Heart left ventricle (tissue), 16 donors: Measurements from ENCODE around the gene NUAK2. TPM values are rescaled to one million over a fixed set of nuclear protein-coding genes. Genes with fewer than 3 reads are reported as not detected.

Source experiments
- ATAC-seq, 4 donors: fragments of 200-7000 bp; cut with Tn5 transposase; one replicate each; pipeline ENCODE4 v1.9.1; 2020 to 2022; ENCODE audit warnings: moderate library complexity in 4 of 4, mild to moderate bottlenecking in 3 of 4, moderate number of reproducible peaks in 1 of 4
- DNase-seq, 5 donors: peaks; one replicate each; pipeline ENCODE4 v3.0.0-alpha.2; 2020
- H3K27ac ChIP-seq, 12 donors: fragments of 200-600 bp; sonication (generic) in 4 of 12; one replicate each; pipeline versions ENCODE4 v1.5.0 to v1.8.0; 2016 to 2022; ENCODE audit warnings: mild to moderate bottlenecking in 2 of 12
- H3K27me3 ChIP-seq, 9 donors: fragments of 200-600 bp; sonication (generic) in 2 of 9; one replicate each; pipeline versions ENCODE4 v1.5.1 to v1.8.0; 2016 to 2022; ENCODE audit warnings: mild to moderate bottlenecking in 3 of 9
- H3K36me3 ChIP-seq, 9 donors: fragments of 200-600 bp; sonication (generic) in 2 of 9; one replicate each; pipeline versions ENCODE4 v1.5.0 to v1.8.0; 2018 to 2022; ENCODE audit warnings: mild to moderate bottlenecking in 2 of 9
- H3K4me1 ChIP-seq, 12 donors: fragments of 200-600 bp; sonication (generic) in 4 of 12; one replicate each; pipeline versions ENCODE4 v1.5.0 to v1.8.0; 2016 to 2022; ENCODE audit warnings: mild to moderate bottlenecking in 3 of 12
- H3K4me3 ChIP-seq, 12 donors: fragments of 200-600 bp; sonication (generic) in 4 of 12; one replicate each; pipeline versions ENCODE4 v1.5.0 to v1.8.0; 2017 to 2022; ENCODE audit warnings: mild to moderate bottlenecking in 9 of 12, moderate library complexity in 4 of 12
- H3K9me3 ChIP-seq, 12 donors: fragments of 200-600 bp; sonication (generic) in 4 of 12; one replicate each; pipeline versions ENCODE4 v1.5.0 to v1.8.0; 2016 to 2022; ENCODE audit warnings: mild to moderate bottlenecking in 1 of 12
- POLR2A ChIP-seq, 2 donors: fragments of 450-650 bp; IDR thresholded peaks; one replicate each; pipeline ENCODE4 v1.6.1; 2017; ENCODE audit warnings: antibody characterized with exemption in 2 of 2, mild to moderate bottlenecking in 2 of 2, moderate library complexity in 2 of 2
- WGBS, 4 donors: extraction: QIAGEN DNeasy Blood & Tissue Kit in 2 of 4; methylation state at CpG; one replicate each; pipeline versions ENCODE4 v1.1.5 to v1.1.7; 2013 to 2018; 5-methylcytosine and 5-hydroxymethylcytosine counted together
- intact Hi-C, 10 donors: fragments of 100-400 bp; cut with DNase I; formaldehyde crosslinking; loops; one replicate each; pipeline versions ENCODE4 v1.11.1 to v1.14.2; 2022
- polyA plus RNA-seq, 2 donors: library from polyadenylated mRNA; stranded (reverse); fragments of 200-250 nt; gene quantifications; one replicate each; pipeline ENCODE4 v1.2.3, GENCODE V29; 2013
- total RNA-seq, 9 donors: library from RNA; depleted of rRNA in 2 of 9; stranded (reverse); fragments of >200 nt in 2 of 9; fragmentation: NEBNext Ultra II Directional in 3 of 9; extraction: Animal tissue kit (Norgen Biotek cat#: 25700) in 3 of 9; gene quantifications; one replicate each; pipeline versions ENCODE4 v1.1.0 to v1.2.4, GENCODE V29; 2016 to 2023
- TF ChIP-seq, protein P1 (sequence below), 12 donors: fragments of 200-600 bp; sonication (generic) in 4 of 12; IDR thresholded peaks; one replicate each; pipeline versions ENCODE4 v1.5.0 to v1.8.0; 2018 to 2022; ENCODE audit warnings: antibody characterized with exemption in 12 of 12, mild to moderate bottlenecking in 5 of 12
- donor health status: ischemic (EF 13 %, LVEDD 7.1; RV severe dilation, severe dysfunction).
- donor health status: healthy with polysubstance abuse.
- donor health status: DM: no; HTN: yes; CAD: no.
- donor health status: DM: no; HTN: no; CAD: no.
- donor health status: ischemic (EF 25% LVEDD 6.9; RV normal size, moderate dysfunction).
- donor health status: ischemic (EF 25% LVEDD 5.7; RV mildly dilated, moderate dysfunction).
- donor health status: healthy.
- donor health status: DM: yes; HTN: yes; CAD: no.
- donor health status: ischemic (EF 35%, LVEDD 5.7; RV mildly dilated, moderate dysfunction).
- donor health status: nonischemic (EF 11% LVEDD 7.7; RV severe dilation, severe dysfunction).
- donor health status: DM: yes; HTN: yes; CAD: no.
- donor health status: PGD.
- donor health status: ischemic (EF 29% LVEDD 5.4; RV normal size, mild dysfunction).
- donor health status: nonischemic (EF 23%, LVEDD 6.1; RV moderate dilation, normal function).

Gene NUAK2
- total and polyA plus RNA-seq, 11 donors = 0.25 to 2.6 (median 0.66) TPM

DNA sequence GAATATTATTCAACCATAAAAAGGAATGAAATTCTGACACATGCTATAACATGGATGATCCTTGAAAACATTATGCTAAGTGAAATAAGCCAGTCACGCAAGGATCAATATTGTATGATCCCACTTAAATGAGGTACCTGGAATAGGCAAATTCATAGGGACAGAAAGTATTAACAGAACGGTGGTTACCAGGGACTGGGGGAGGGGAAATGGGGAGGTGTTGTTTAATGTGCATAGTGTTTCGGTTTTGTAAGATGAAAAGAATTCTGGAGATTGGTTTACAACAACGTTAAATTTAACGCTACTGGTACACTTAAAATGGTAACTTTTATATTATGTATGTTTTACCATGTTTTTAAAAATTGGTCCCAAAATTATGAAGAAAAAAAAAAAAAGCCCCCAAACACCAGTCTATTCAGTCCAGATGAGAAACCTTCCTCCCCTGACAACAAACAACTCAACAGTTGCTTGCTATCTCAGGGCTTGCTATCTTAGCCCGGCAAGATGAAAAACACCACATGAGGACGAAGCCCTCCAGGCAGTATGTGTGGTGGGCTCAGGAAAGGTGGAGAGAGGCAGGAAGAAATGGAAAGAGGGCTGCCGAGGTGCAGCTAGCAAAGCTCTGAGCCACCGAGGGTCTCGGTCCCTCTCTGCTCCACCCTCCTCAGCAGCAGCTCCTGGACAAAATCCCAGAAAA is 8.5 kb downstream of the NUAK2 start:
- intact Hi-C loops = no loop called here
- TF ChIP-seq, protein P1, sequence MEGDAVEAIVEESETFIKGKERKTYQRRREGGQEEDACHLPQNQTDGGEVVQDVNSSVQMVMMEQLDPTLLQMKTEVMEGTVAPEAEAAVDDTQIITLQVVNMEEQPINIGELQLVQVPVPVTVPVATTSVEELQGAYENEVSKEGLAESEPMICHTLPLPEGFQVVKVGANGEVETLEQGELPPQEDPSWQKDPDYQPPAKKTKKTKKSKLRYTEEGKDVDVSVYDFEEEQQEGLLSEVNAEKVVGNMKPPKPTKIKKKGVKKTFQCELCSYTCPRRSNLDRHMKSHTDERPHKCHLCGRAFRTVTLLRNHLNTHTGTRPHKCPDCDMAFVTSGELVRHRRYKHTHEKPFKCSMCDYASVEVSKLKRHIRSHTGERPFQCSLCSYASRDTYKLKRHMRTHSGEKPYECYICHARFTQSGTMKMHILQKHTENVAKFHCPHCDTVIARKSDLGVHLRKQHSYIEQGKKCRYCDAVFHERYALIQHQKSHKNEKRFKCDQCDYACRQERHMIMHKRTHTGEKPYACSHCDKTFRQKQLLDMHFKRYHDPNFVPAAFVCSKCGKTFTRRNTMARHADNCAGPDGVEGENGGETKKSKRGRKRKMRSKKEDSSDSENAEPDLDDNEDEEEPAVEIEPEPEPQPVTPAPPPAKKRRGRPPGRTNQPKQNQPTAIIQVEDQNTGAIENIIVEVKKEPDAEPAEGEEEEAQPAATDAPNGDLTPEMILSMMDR (IDR thresholded peaks at IDR 0.05) = no peak
- TF ChIP-seq POLR2A (IDR thresholded peaks at IDR 0.05) = no peak
- H3K4me1 ChIP-seq = peaks cover 8 to 76% (median 35%) of the 10 kb centered on the region in 12 donors
- DNase-seq = no peak
- H3K36me3 ChIP-seq = peaks cover 0 to 38% (median under 1%) of the 10 kb centered on the region in 9 donors
- peak overlapping the region in 11 of 12 donors; percentile 39 to 95 (median 72) for H3K27ac ChIP-seq
- no peaks in the 10 kb centered on the region for H3K9me3 ChIP-seq
- H3K27me3 ChIP-seq = no peaks in the 10 kb centered on the region
- 66 to 74% (median 67%) methylated on average over 10 of the region's 10 CpGs for WGBS, 4 donors
- peak overlapping the region in 7 of 12 donors; percentile 8 to 42 (median 28) for H3K4me3 ChIP-seq
- no peak for ATAC-seq

- no peak for TF ChIP-seq POLR2A (IDR thresholded peaks at IDR 0.05)
- TF ChIP-seq, protein P1 (IDR thresholded peaks at IDR 0.05) = no peak
- Histone ChIP-seq H3K27ac (peak overlapping the region in 1 of 12 donors; percentile 64), H3K4me3 (no peak overlapping the region), H3K27me3 (no peaks in the 10 kb centered on the region), H3K4me1 (peaks cover 0 to 57% (median 17%) of the 10 kb centered on the region in 12 donors), H3K36me3 (peaks cover 0 to 57% (median 8%) of the 10 kb centered on the region in 9 donors), H3K9me3 (no peaks in the 10 kb centered on the region)
- 90 to 96% (median 95%) methylated on average over 8 of the region's 8 CpGs for WGBS, 4 donors
- ATAC-seq = no peak
- no peak for DNase-seq
- intact Hi-C loops = no loop called here
Observed at GRCh38 chr1:205310976-205311704, 10.4 kb downstream of the NUAK2 start.

DNA sequence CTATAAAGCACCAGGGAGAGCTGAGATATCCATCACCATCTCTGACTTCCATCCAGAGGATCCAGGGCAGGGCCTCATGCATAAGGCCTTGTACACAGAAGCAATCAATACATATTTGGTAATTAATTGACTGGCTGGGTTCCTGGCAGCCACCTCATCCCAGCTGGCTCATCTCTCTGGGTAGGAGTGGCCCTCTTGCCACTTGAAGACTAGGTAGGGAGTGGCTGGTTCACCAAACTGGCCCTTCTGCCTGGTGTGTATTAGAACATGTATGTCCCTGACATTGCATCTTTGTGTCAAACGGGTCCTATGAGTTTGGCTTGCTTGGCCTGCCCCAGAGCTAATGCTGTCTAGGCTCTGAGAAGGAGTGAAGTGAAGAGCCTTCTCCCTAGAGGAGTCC is 11.8 kb downstream of the NUAK2 start:
- no peak for TF ChIP-seq POLR2A (IDR thresholded peaks at IDR 0.05)
- TF ChIP-seq, protein P1 (IDR thresholded peaks at IDR 0.05) = no peak
- Histone ChIP-seq H3K9me3 (no peaks in the 10 kb centered on the region), H3K27me3 (no peaks in the 10 kb centered on the region), H3K27ac (no peak overlapping the region), H3K4me1 (peaks cover 0 to 43% (median 13%) of the 10 kb centered on the region in 12 donors), H3K4me3 (no peak overlapping the region), H3K36me3 (peaks cover 0 to 71% (median 13%) of the 10 kb centered on the region in 9 donors)
- intact Hi-C loops = no loop called here
- WGBS, 4 donors = 60 to 90% (median 82%) methylated on average over 1 of the region's 1 CpG
- no peak for DNase-seq
- no peak for ATAC-seq

GRCh38 chr1:205306929-205307566 is 14.5 kb downstream of the NUAK2 start:
- H3K27me3 ChIP-seq = no peaks in the 10 kb centered on the region
- ATAC-seq (no peak), DNase-seq (no peak)
- no peak overlapping the region for H3K27ac ChIP-seq
- peaks cover 0 to 16% (median 0%) of the 10 kb centered on the region in 12 donors for H3K4me1 ChIP-seq
- intact Hi-C loops = no loop called here
- no peak for TF ChIP-seq POLR2A (IDR thresholded peaks at IDR 0.05)
- TF ChIP-seq, protein P1 (IDR thresholded peaks at IDR 0.05) = no peak
- H3K4me3 ChIP-seq = no peak overlapping the region
- H3K36me3 ChIP-seq = peaks cover 0 to 92% (median 28%) of the 10 kb centered on the region in 9 donors
- H3K9me3 ChIP-seq = no peaks in the 10 kb centered on the region
- WGBS, 4 donors = 94 to 97% (median 96%) methylated on average over 6 to 7 of the region's 7 CpGs
